ENCODE data around the gene TLE1.
"Not testable (repeated sequence)": the region's sequence is repeated elsewhere in the genome, so short reads cannot be mapped to it uniquely, and the experiment has no call there.

DNA sequence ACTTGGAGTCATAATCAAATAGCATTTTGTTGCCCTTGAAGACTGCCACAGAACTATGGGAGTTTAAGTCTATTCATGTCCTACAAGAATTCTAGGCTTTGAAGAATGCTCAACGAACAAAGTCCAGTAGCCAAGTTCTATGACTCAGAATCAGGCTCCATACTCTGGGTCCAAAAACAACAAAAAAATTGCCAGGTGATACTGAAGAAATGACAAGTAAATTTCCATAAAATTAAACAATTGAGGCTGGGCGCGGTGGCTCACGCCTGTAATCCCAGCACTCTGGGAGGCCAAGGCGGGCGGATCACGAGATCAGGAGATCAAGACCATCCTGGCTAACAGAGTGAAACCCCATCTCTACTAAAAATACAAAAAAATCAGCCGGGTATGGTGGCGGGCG, 94.1 kb downstream of the TLE1 start:
- TF ChIP-seq, protein P1, sequence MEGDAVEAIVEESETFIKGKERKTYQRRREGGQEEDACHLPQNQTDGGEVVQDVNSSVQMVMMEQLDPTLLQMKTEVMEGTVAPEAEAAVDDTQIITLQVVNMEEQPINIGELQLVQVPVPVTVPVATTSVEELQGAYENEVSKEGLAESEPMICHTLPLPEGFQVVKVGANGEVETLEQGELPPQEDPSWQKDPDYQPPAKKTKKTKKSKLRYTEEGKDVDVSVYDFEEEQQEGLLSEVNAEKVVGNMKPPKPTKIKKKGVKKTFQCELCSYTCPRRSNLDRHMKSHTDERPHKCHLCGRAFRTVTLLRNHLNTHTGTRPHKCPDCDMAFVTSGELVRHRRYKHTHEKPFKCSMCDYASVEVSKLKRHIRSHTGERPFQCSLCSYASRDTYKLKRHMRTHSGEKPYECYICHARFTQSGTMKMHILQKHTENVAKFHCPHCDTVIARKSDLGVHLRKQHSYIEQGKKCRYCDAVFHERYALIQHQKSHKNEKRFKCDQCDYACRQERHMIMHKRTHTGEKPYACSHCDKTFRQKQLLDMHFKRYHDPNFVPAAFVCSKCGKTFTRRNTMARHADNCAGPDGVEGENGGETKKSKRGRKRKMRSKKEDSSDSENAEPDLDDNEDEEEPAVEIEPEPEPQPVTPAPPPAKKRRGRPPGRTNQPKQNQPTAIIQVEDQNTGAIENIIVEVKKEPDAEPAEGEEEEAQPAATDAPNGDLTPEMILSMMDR (IDR thresholded peaks at IDR 0.05), result not testable (repeated sequence)
- not testable (repeated sequence) for TF ChIP-seq JUN (CRISPR knock-in tag; IDR thresholded peaks at IDR 0.05); NR1H2 (CRISPR knock-in tag; IDR thresholded peaks at IDR 0.05); ZNF138 (CRISPR knock-in tag; conservative IDR thresholded peaks at IDR 0.05); SP1 (CRISPR knock-in tag; conservative IDR thresholded peaks at IDR 0.05); FOXJ3 (CRISPR knock-in tag; IDR thresholded peaks at IDR 0.05; ENCODE audit: borderline replicate concordance); NR3C1 (CRISPR knock-in tag; conservative IDR thresholded peaks at IDR 0.05; ENCODE audit: low read depth); MYBL2 (CRISPR knock-in tag; IDR thresholded peaks at IDR 0.05); NFYB (CRISPR knock-in tag; conservative IDR thresholded peaks at IDR 0.05; ENCODE audit: low read depth); RELA (CRISPR knock-in tag; IDR thresholded peaks at IDR 0.05; ENCODE audit: borderline replicate concordance)
- TF ChIP-seq, protein P2, sequence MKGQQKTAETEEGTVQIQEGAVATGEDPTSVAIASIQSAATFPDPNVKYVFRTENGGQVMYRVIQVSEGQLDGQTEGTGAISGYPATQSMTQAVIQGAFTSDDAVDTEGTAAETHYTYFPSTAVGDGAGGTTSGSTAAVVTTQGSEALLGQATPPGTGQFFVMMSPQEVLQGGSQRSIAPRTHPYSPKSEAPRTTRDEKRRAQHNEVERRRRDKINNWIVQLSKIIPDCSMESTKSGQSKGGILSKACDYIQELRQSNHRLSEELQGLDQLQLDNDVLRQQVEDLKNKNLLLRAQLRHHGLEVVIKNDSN (CRISPR knock-in tag; IDR thresholded peaks at IDR 0.05), result not testable (repeated sequence)
- TF ChIP-seq, protein P3, sequence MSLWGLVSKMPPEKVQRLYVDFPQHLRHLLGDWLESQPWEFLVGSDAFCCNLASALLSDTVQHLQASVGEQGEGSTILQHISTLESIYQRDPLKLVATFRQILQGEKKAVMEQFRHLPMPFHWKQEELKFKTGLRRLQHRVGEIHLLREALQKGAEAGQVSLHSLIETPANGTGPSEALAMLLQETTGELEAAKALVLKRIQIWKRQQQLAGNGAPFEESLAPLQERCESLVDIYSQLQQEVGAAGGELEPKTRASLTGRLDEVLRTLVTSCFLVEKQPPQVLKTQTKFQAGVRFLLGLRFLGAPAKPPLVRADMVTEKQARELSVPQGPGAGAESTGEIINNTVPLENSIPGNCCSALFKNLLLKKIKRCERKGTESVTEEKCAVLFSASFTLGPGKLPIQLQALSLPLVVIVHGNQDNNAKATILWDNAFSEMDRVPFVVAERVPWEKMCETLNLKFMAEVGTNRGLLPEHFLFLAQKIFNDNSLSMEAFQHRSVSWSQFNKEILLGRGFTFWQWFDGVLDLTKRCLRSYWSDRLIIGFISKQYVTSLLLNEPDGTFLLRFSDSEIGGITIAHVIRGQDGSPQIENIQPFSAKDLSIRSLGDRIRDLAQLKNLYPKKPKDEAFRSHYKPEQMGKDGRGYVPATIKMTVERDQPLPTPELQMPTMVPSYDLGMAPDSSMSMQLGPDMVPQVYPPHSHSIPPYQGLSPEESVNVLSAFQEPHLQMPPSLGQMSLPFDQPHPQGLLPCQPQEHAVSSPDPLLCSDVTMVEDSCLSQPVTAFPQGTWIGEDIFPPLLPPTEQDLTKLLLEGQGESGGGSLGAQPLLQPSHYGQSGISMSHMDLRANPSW (CRISPR knock-in tag; conservative IDR thresholded peaks at IDR 0.05; ENCODE audit: low read depth), result not testable (repeated sequence)
- TF ChIP-seq, protein P4, sequence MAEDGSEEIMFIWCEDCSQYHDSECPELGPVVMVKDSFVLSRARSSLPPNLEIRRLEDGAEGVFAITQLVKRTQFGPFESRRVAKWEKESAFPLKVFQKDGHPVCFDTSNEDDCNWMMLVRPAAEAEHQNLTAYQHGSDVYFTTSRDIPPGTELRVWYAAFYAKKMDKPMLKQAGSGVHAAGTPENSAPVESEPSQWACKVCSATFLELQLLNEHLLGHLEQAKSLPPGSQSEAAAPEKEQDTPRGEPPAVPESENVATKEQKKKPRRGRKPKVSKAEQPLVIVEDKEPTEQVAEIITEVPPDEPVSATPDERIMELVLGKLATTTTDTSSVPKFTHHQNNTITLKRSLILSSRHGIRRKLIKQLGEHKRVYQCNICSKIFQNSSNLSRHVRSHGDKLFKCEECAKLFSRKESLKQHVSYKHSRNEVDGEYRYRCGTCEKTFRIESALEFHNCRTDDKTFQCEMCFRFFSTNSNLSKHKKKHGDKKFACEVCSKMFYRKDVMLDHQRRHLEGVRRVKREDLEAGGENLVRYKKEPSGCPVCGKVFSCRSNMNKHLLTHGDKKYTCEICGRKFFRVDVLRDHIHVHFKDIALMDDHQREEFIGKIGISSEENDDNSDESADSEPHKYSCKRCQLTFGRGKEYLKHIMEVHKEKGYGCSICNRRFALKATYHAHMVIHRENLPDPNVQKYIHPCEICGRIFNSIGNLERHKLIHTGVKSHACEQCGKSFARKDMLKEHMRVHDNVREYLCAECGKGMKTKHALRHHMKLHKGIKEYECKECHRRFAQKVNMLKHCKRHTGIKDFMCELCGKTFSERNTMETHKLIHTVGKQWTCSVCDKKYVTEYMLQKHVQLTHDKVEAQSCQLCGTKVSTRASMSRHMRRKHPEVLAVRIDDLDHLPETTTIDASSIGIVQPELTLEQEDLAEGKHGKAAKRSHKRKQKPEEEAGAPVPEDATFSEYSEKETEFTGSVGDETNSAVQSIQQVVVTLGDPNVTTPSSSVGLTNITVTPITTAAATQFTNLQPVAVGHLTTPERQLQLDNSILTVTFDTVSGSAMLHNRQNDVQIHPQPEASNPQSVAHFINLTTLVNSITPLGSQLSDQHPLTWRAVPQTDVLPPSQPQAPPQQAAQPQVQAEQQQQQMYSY (CRISPR knock-in tag; IDR thresholded peaks at IDR 0.05), result not testable (repeated sequence)
- TF ChIP-seq, protein P5, sequence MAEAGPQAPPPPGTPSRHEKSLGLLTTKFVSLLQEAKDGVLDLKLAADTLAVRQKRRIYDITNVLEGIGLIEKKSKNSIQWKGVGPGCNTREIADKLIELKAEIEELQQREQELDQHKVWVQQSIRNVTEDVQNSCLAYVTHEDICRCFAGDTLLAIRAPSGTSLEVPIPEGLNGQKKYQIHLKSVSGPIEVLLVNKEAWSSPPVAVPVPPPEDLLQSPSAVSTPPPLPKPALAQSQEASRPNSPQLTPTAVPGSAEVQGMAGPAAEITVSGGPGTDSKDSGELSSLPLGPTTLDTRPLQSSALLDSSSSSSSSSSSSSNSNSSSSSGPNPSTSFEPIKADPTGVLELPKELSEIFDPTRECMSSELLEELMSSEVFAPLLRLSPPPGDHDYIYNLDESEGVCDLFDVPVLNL (CRISPR knock-in tag; IDR thresholded peaks at IDR 0.05; ENCODE audit: borderline replicate concordance, low read depth), result not testable (repeated sequence)
